GM21786 (cell line): ENCODE results near the gene KCNIP1.
A peak's percentile ranks its signal among the peaks of the same experiment; 100 is the strongest.

Source experiments
- ATAC-seq: cut with Tn5 transposase; IDR thresholded peaks from one replicate; pipeline ENCODE4 v1.9.1; 2021; ENCODE audit not compliant: unreplicated experiment

The KCNIP1 gene

DNA sequence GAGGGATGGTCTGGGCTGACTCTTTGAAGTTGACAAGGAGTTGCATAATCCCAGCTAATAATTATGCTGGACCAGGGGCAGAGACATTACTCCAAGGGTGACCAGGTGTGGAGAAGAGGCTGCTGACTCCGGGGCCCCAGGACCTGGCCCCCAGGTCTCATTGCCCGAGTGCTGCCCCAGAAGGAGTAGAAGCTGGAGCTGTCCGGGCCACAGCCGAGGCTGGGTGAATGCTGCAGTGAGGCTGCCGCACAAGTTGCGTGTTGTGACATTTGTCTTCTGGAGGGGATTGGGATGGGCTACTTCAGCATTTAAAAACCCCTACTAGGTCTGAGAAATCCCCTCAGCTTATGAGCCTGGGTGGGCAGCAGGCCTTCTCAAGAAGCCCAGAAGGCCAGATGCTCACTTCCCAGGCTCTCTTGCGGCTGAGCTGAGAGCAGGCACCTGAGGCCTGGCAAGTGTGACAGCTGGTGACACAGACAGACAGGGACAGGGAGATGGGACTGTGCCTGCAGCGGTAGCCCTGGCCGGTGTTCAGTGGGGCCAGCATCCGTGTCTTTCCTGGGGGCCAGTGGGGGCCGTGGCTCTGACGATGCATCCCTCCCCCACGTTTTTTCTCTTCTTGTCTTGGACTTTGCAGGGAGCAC, 122.8 kb downstream of the KCNIP1 start:
- ATAC-seq: no peak

- no peak for ATAC-seq
Measured at GRCh38 chr5:170627271-170627670, 123.5 kb downstream of the KCNIP1 start.

DNA sequence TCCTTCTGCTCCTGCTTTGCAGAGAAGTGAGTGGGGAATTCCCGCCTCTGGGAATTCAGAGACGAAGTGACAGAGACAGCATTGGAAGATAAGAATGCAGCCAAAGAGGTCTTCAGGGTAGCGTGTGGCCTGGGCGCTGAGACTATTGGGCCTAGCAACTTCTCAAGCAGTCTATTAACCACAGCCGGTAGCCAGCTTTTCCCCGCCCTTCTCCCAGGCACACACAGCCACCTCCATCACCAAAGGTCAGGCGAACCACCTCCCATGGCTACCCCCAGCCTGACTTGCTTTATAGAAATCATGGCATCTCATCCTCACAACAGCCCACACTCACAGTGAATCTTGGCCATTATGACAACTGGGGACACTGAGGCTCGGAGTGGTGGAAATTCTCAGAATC, 124.2 kb downstream of the KCNIP1 start:
- ATAC-seq: no peak

DNA sequence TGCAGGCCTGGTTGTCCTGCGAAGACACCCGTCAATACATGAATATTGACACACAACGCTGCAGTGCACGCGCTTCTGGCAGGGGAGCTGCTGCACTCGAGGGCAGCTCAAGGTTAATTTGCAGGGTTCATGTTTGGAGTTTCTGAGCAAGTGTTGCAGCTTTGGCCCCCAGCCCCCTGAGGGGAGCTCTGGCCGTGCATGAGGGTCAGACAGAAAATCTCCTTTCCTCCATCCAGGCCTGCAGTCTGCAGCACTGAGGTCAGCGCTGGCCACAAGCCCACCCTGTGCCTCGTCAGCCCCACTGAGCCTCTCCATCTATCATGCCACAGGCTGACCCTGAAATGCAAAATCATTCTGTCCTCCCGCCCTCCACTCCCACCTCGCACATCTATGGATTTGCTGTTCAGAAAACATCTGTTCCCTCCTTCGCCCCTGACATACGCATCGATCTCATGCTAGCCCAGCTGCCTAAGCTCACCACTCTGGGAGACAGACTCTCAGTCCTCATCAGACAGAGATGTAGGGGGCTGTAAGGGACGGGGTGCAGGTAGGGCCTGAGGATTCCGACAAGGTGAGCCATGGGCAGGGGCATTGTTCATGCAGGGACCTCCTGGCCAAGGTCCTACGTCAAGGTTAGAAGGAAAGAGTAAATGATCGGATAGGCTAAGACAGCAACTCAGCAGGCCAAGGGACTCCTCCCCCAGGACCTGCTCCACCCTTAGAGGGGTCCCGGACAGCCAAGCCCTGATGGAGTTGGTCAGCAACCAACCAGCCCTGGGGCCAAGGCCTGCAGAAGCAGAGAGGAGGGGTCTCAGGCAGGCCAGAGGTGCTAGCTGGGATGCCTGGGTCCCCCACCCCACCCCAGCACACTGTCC, 125.1 kb downstream of the KCNIP1 start:
- no peak for ATAC-seq

GRCh38 chr5:170629566-170630175, 125.9 kb downstream of the KCNIP1 start:
- no peak for ATAC-seq

- ATAC-seq: no peak
Measured at GRCh38 chr5:170630226-170630625, 126.4 kb downstream of the KCNIP1 start.

- no peak for ATAC-seq
Measured at GRCh38 chr5:170630711-170631141, 126.9 kb downstream of the KCNIP1 start.

GRCh38 chr5:170631466-170632195, 127.8 kb downstream of the KCNIP1 start:
- ATAC-seq: no peak

- no peak for ATAC-seq
Measured at GRCh38 chr5:170632266-170632984, 128.6 kb downstream of the KCNIP1 start.

DNA sequence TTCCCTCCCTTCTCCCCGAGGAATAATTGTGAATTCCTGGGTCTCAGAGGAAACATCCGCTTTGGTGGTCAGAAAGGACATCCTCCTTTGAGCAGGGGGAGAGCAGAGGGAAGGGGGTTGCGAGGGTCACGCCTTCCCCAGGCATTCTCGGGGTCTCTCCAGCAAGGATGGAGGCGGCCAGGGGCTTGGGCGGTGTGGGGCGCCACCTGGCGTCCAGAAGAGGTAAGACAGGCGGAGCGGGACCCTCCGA, 129.1 kb downstream of the KCNIP1 start:
- peak; percentile 55 for ATAC-seq

GRCh38 chr5:170633235-170634081, 129.6 kb downstream of the KCNIP1 start:
- no peak for ATAC-seq

- ATAC-seq: no peak
Measured at GRCh38 chr5:170634256-170634990, 130.6 kb downstream of the KCNIP1 start.

- ATAC-seq: no peak
Measured at GRCh38 chr5:170635706-170636105, 131.9 kb downstream of the KCNIP1 start.

DNA sequence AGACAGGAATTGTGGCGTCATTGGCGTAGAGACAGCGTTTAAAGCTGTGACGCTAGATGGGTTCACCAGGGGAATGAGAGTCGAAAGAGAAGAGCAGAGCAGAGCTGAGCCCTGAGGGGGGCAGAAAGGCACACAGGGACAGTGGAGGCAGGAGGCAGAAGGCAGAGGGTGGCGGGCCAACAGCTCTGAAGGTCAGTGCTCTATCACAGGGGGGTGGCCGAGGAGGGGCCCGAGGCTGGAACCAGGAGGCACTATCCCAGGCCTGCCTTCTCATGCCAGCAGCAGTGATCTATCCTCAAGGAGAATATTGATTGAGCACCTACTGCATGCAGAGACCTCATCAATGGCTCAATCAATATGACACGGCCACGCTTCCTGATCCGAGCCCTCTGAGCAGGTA, 132.4 kb downstream of the KCNIP1 start:
- no peak for ATAC-seq

- ATAC-seq: no peak
Measured at GRCh38 chr5:170636801-170637477, 133.1 kb downstream of the KCNIP1 start.

GRCh38 chr5:170638051-170638450, 134.2 kb downstream of the KCNIP1 start:
- no peak for ATAC-seq

GRCh38 chr5:170638454-170639220, 134.8 kb downstream of the KCNIP1 start:
- peak; percentile 64 for ATAC-seq
